ENCODE measurements around the gene RGR.
"Not testable (repeated sequence)": the region's sequence is repeated elsewhere in the genome, so short reads cannot be mapped to it uniquely, and the experiment has no call there.

Gene RGR

GRCh38 chr10:84258034-84258695 is 13.3 kb downstream of the RGR start:
- peak; percentile 27 for DNase-seq (ENCODE audit: low spot score)

GRCh38 chr10:84261236-84261915 is 16.5 kb downstream of the RGR start:
- DNase-seq (ENCODE audit: low spot score), result peak; percentile 24

- peak; percentile 19 for DNase-seq (ENCODE audit: low spot score)
Observed at GRCh38 chr10:84262190-84262956, 17.5 kb downstream of the RGR start.

- DNase-seq (ENCODE audit: low spot score), result peak; percentile 10
Observed at GRCh38 chr10:84263716-84264115, 18.9 kb downstream of the RGR start.

- DNase-seq (ENCODE audit: low spot score), result peak; percentile 81
Observed at GRCh38 chr10:84264611-84265141, 19.8 kb downstream of the RGR start.

- DNase-seq (ENCODE audit: low spot score), result no peak
Observed at GRCh38 chr10:84265418-84265817, 20.6 kb downstream of the RGR start.

- DNase-seq (ENCODE audit: low spot score), result peak; percentile 69
Observed at GRCh38 chr10:84267503-84268126, 22.8 kb downstream of the RGR start.

GRCh38 chr10:84269162-84269561 is 24.3 kb downstream of the RGR start:
- no peak for DNase-seq (ENCODE audit: low spot score)

- DNase-seq (ENCODE audit: low spot score), result no peak
Observed at GRCh38 chr10:84269773-84270172, 24.9 kb downstream of the RGR start.

GRCh38 chr10:84270708-84271107 is 25.9 kb downstream of the RGR start:
- no peak for DNase-seq (ENCODE audit: low spot score)

GRCh38 chr10:84279876-84280475 is 35.1 kb downstream of the RGR start:
- not testable (repeated sequence) for DNase-seq (ENCODE audit: low spot score)

GRCh38 chr10:84286695-84287094 is 41.8 kb downstream of the RGR start:
- no peak for DNase-seq (ENCODE audit: low spot score)

- DNase-seq (ENCODE audit: low spot score), result no peak
Observed at GRCh38 chr10:84288151-84288550, 43.3 kb downstream of the RGR start.

GRCh38 chr10:84289521-84290200 is 44.8 kb downstream of the RGR start:
- no peak for DNase-seq (ENCODE audit: low spot score)

GRCh38 chr10:84290235-84290634 is 45.4 kb downstream of the RGR start:
- DNase-seq (ENCODE audit: low spot score), result no peak

- peak; percentile 54 for DNase-seq (ENCODE audit: low spot score)
Observed at GRCh38 chr10:84291384-84291783, 46.5 kb downstream of the RGR start.

- no peak for DNase-seq (ENCODE audit: low spot score)
Observed at GRCh38 chr10:84292502-84292901, 47.6 kb downstream of the RGR start.

GRCh38 chr10:84293171-84293570 is 48.3 kb downstream of the RGR start:
- DNase-seq (ENCODE audit: low spot score), result no peak

- DNase-seq (ENCODE audit: low spot score), result no peak
Observed at GRCh38 chr10:84293574-84294016, 48.7 kb downstream of the RGR start.

- DNase-seq (ENCODE audit: low spot score), result no peak
Observed at GRCh38 chr10:84294766-84295447, 50.1 kb downstream of the RGR start.
